Testis (tissue), 2 donors: ENCODE measurements around the gene KCNAB2.

Source experiments
- CTCF ChIP-seq, 3 experiments: fragments of 450-650 bp in 2 of 3; fragments of 200-600 bp in 1 of 3; sonication (generic) in 1 of 3; IDR thresholded peaks; one replicate each; pipeline ENCODE4 v1.5.1; 2016 to 2019; ENCODE audit warnings: antibody characterized with exemption in 3 of 3, mild to moderate bottlenecking in 2 of 3, moderate library complexity in 1 of 3
- POLR2A ChIP-seq: fragments of 450-650 bp; IDR thresholded peaks from one replicate; pipeline ENCODE4 v1.6.1; 2017; ENCODE audit warnings: antibody characterized with exemption, mild to moderate bottlenecking, moderate library complexity

- no peak for TF ChIP-seq CTCF (IDR thresholded peaks at IDR 0.05)
- no peak for TF ChIP-seq POLR2A
Observed at GRCh38 chr1:6019166-6019845, 26.4 kb upstream of the KCNAB2 start.
